Activated T-cell treated with anti-CD3 and anti-CD28 coated beads, Interleukin-2, amount 50 U/mL, for 24 hours (primary cell): ENCODE data around the gene BTBD9.

Experiments
- DNase-seq: peaks from one replicate; pipeline ENCODE4 v3.0.0-alpha.2; 2020
- H3K27ac Mint-ChIP-seq: 2 replicates; pipeline ENCODE4 v1.8.0; 2020; ENCODE audit warnings: mild to moderate bottlenecking, mixed read lengths
- H3K27me3 Mint-ChIP-seq: 2 replicates; pipeline ENCODE4 v1.8.0; 2020; ENCODE audit warnings: mixed read lengths
- H3K36me3 Mint-ChIP-seq: 2 replicates; pipeline ENCODE4 v1.8.0; 2020; ENCODE audit warnings: low read depth, mixed read lengths
- H3K4me1 Mint-ChIP-seq: 2 replicates; pipeline ENCODE4 v1.8.0; 2020; ENCODE audit warnings: low read depth, mixed read lengths
- H3K4me3 Mint-ChIP-seq: 2 replicates; pipeline ENCODE4 v1.8.0; 2020; ENCODE audit warnings: mild to moderate bottlenecking, moderate library complexity, mixed read lengths
- H3K9me3 Mint-ChIP-seq: 2 replicates; pipeline ENCODE4 v1.8.0; 2020; ENCODE audit warnings: mixed read lengths

Gene BTBD9

DNA sequence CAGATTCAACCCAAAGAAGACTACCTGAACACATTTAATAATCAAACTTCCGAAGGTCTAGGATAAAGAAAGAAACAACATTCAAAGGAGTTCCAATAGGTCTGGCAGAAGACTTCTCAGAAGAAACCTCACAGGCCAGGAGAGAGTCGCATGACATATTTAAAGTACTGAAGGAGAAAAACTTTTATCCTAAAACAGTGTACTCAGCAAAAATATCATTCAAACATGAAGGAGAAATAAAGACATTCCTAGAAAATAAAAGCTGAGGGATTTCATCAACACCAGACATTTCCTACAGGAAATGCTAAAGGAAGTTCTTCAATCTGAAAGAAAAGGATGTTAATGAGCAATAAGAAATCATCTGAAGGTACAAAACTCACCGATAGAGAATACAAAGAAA, 108.6 kb downstream of the BTBD9 start:
- no peak overlapping the region for H3K27ac Mint-ChIP-seq
- H3K4me1 Mint-ChIP-seq: peaks cover 24% of the 10 kb centered on the region
- H3K9me3 Mint-ChIP-seq: peaks cover 24% of the 10 kb centered on the region
- H3K36me3 Mint-ChIP-seq: peaks cover 55% of the 10 kb centered on the region
- DNase-seq: no peak
- no peaks in the 10 kb centered on the region for H3K27me3 Mint-ChIP-seq
- no peak overlapping the region for H3K4me3 Mint-ChIP-seq

GRCh38 chr6:38528196-38528965, 111.3 kb downstream of the BTBD9 start:
- Mint-ChIP-seq H3K4me1 (peaks cover 2% of the 10 kb centered on the region), H3K4me3 (no peak overlapping the region), H3K27me3 (no peaks in the 10 kb centered on the region), H3K36me3 (peaks cover 67% of the 10 kb centered on the region), H3K27ac (no peak overlapping the region), H3K9me3 (peaks cover 29% of the 10 kb centered on the region)
- DNase-seq: no peak

GRCh38 chr6:38527371-38527770, 112.4 kb downstream of the BTBD9 start:
- Mint-ChIP-seq H3K4me3 (no peak overlapping the region), H3K9me3 (peaks cover 29% of the 10 kb centered on the region), H3K27ac (no peak overlapping the region), H3K36me3 (peaks cover 59% of the 10 kb centered on the region), H3K27me3 (no peaks in the 10 kb centered on the region), H3K4me1 (no peaks in the 10 kb centered on the region)
- no peak for DNase-seq

DNA sequence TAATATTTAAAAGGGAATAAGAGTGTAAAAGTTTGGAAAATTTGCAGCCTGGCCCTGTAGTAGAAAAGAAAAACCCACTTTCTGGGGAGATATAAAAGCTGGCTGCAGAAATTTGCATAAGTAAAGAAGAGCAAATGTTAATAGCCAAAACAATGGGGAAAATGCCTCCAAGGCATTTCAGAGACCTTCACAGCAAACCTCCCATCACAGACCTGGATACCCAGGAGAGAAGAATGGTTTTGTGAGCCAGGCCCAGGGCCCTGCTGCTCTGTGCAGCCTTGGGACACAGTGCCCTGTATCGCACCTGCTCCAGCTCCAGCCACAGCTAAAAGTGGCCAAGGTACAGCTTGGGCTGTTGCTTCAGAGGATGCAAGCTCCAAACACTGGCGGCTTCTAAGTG, 113.8 kb downstream of the BTBD9 start:
- H3K27me3 Mint-ChIP-seq: no peaks in the 10 kb centered on the region
- no peaks in the 10 kb centered on the region for H3K4me1 Mint-ChIP-seq
- H3K9me3 Mint-ChIP-seq: peaks cover 27% of the 10 kb centered on the region
- DNase-seq: no peak
- H3K36me3 Mint-ChIP-seq: peaks cover 54% of the 10 kb centered on the region
- H3K4me3 Mint-ChIP-seq: no peak overlapping the region
- H3K27ac Mint-ChIP-seq: no peak overlapping the region

GRCh38 chr6:38524436-38525145, 115.1 kb downstream of the BTBD9 start:
- H3K9me3 Mint-ChIP-seq: peaks cover 18% of the 10 kb centered on the region
- H3K27ac Mint-ChIP-seq: no peak overlapping the region
- DNase-seq: no peak
- peaks cover 45% of the 10 kb centered on the region for H3K36me3 Mint-ChIP-seq
- no peaks in the 10 kb centered on the region for H3K27me3 Mint-ChIP-seq
- H3K4me1 Mint-ChIP-seq: peaks cover 1% of the 10 kb centered on the region
- H3K4me3 Mint-ChIP-seq: no peak overlapping the region

- H3K4me1 Mint-ChIP-seq: peaks cover 17% of the 10 kb centered on the region
- peaks cover 14% of the 10 kb centered on the region for H3K9me3 Mint-ChIP-seq
- H3K27me3 Mint-ChIP-seq: no peaks in the 10 kb centered on the region
- H3K36me3 Mint-ChIP-seq: peaks cover 26% of the 10 kb centered on the region
- H3K4me3 Mint-ChIP-seq: no peak overlapping the region
- H3K27ac Mint-ChIP-seq: no peak overlapping the region
- no peak for DNase-seq
Measured at GRCh38 chr6:38522322-38522721, 117.4 kb downstream of the BTBD9 start.

GRCh38 chr6:38518511-38519304, 121.0 kb downstream of the BTBD9 start:
- Mint-ChIP-seq H3K27ac (no peak overlapping the region), H3K9me3 (no peaks in the 10 kb centered on the region), H3K4me1 (peaks cover 20% of the 10 kb centered on the region), H3K27me3 (no peaks in the 10 kb centered on the region), H3K4me3 (no peak overlapping the region), H3K36me3 (no peaks in the 10 kb centered on the region)
- no peak for DNase-seq

- DNase-seq: no peak
- H3K27me3 Mint-ChIP-seq: no peaks in the 10 kb centered on the region
- no peak overlapping the region for H3K4me3 Mint-ChIP-seq
- no peaks in the 10 kb centered on the region for H3K9me3 Mint-ChIP-seq
- H3K27ac Mint-ChIP-seq: no peak overlapping the region
- peaks cover 20% of the 10 kb centered on the region for H3K4me1 Mint-ChIP-seq
- H3K36me3 Mint-ChIP-seq: peaks cover 2% of the 10 kb centered on the region
Measured at GRCh38 chr6:38517005-38517404, 122.7 kb downstream of the BTBD9 start.

DNA sequence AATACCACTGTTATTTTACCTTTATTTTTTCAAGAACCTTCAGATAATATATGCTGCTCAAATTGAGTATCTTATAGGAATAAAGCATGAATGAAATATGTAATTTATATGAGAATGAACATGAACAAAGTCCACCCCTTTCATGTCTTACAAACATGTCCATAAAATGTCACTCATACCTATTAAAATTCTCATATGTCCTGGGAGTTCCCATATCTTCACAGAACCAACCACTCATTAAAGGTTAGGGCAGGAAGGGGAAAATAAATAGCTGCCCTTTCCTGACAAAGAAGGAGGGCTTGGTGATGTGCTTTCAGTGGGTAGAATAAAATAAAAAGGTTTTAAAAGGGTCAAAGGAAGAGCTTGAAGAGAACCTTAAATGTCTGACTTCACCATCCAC, 125.3 kb downstream of the BTBD9 start:
- no peak overlapping the region for H3K27ac Mint-ChIP-seq
- H3K9me3 Mint-ChIP-seq: no peaks in the 10 kb centered on the region
- no peak for DNase-seq
- no peaks in the 10 kb centered on the region for H3K27me3 Mint-ChIP-seq
- H3K4me3 Mint-ChIP-seq: no peak overlapping the region
- H3K36me3 Mint-ChIP-seq: peaks cover 2% of the 10 kb centered on the region
- peaks cover 18% of the 10 kb centered on the region for H3K4me1 Mint-ChIP-seq

DNA sequence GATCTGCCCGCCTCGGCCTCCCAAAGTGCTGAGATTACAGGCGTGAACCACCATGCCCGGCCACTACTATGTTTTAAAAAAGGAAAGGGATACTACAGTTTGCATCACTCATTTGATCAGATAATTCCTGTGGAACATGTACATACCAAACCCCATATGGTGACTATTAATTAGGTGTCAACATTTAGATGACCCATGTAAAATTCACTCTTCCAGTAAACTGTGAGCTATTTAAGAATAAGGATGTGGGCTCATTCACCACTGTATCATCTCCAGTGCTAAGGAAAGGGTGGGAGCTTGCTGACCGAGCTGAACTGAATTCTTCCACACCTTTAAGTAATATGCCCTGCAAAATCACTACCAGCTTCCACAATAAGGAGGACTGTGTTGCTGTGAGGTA, 127.5 kb downstream of the BTBD9 start:
- H3K27ac Mint-ChIP-seq: no peak overlapping the region
- H3K4me1 Mint-ChIP-seq: peaks cover 4% of the 10 kb centered on the region
- peaks cover 2% of the 10 kb centered on the region for H3K36me3 Mint-ChIP-seq
- DNase-seq: no peak
- no peaks in the 10 kb centered on the region for H3K9me3 Mint-ChIP-seq
- H3K27me3 Mint-ChIP-seq: no peaks in the 10 kb centered on the region
- no peak overlapping the region for H3K4me3 Mint-ChIP-seq

- H3K27me3 Mint-ChIP-seq: no peaks in the 10 kb centered on the region
- peaks cover 2% of the 10 kb centered on the region for H3K36me3 Mint-ChIP-seq
- DNase-seq: no peak
- H3K27ac Mint-ChIP-seq: no peak overlapping the region
- peaks cover 1% of the 10 kb centered on the region for H3K4me1 Mint-ChIP-seq
- no peak overlapping the region for H3K4me3 Mint-ChIP-seq
- no peaks in the 10 kb centered on the region for H3K9me3 Mint-ChIP-seq
Measured at GRCh38 chr6:38510205-38510604, 129.5 kb downstream of the BTBD9 start.

- H3K9me3 Mint-ChIP-seq: no peaks in the 10 kb centered on the region
- peaks cover 1% of the 10 kb centered on the region for H3K4me1 Mint-ChIP-seq
- no peak overlapping the region for H3K27ac Mint-ChIP-seq
- H3K27me3 Mint-ChIP-seq: no peaks in the 10 kb centered on the region
- H3K36me3 Mint-ChIP-seq: peaks cover 2% of the 10 kb centered on the region
- no peak overlapping the region for H3K4me3 Mint-ChIP-seq
- no peak for DNase-seq
Measured at GRCh38 chr6:38509713-38510112, 130.0 kb downstream of the BTBD9 start.

- Mint-ChIP-seq H3K27ac (no peak overlapping the region), H3K9me3 (no peaks in the 10 kb centered on the region), H3K36me3 (peaks cover 2% of the 10 kb centered on the region), H3K27me3 (no peaks in the 10 kb centered on the region), H3K4me1 (peaks cover 1% of the 10 kb centered on the region), H3K4me3 (no peak overlapping the region)
- DNase-seq: no peak
Measured at GRCh38 chr6:38508894-38509293, 130.8 kb downstream of the BTBD9 start.

DNA sequence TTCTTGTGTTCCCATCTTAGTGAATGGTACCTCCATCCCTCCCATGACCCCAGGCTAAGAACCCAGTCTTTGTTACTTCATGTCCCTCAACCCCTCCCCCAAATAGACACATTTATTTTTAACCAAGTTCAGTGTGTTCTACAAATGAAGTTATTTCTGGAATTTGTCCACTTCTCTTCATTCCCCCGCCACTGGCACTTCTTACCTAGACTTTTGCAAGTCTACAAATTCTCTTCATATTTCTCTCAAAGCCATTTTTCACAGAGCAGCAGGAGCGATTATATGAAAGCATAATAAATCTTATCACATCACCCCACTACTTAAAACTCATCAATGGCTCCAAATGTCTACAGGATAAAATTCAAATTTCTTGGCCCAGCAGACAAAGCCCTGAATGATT, 131.4 kb downstream of the BTBD9 start:
- H3K27ac Mint-ChIP-seq: no peak overlapping the region
- peaks cover 2% of the 10 kb centered on the region for H3K36me3 Mint-ChIP-seq
- no peaks in the 10 kb centered on the region for H3K9me3 Mint-ChIP-seq
- H3K27me3 Mint-ChIP-seq: no peaks in the 10 kb centered on the region
- peaks cover 1% of the 10 kb centered on the region for H3K4me1 Mint-ChIP-seq
- DNase-seq: no peak
- H3K4me3 Mint-ChIP-seq: no peak overlapping the region

DNA sequence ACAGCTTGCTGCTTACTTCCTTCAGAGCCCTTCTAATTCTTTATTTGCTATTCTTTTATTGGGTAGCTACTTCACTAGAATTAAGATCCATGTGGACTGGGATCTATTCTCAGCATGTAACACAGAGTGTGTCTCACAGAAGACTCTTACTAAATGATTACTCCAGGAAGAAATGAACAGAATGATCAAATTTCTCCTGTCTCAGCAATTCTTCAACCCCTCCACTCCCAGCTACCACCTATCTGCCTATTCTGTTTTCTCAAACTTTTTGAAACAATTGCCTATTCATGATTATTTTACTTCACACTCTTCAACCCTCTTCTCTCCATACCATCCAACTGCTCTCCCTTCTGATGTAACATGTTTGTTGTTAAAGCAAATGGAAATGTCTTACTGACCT, 132.6 kb downstream of the BTBD9 start:
- H3K4me1 Mint-ChIP-seq: peaks cover 1% of the 10 kb centered on the region
- H3K9me3 Mint-ChIP-seq: no peaks in the 10 kb centered on the region
- no peak overlapping the region for H3K4me3 Mint-ChIP-seq
- H3K27me3 Mint-ChIP-seq: no peaks in the 10 kb centered on the region
- DNase-seq: no peak
- no peak overlapping the region for H3K27ac Mint-ChIP-seq
- no peaks in the 10 kb centered on the region for H3K36me3 Mint-ChIP-seq
